Measurements from ENCODE around the gene RELL1.
"Not testable (repeated sequence)": the region's sequence is repeated elsewhere in the genome, so short reads cannot be mapped to it uniquely, and the experiment has no call there.

The RELL1 gene

GRCh38 chr4:37690976-37691375 is 4.8 kb upstream of the RELL1 start:
- DNase-seq = no peak

- DNase-seq = no peak
Observed at GRCh38 chr4:37689353-37690095, 3.3 kb upstream of the RELL1 start.

DNA sequence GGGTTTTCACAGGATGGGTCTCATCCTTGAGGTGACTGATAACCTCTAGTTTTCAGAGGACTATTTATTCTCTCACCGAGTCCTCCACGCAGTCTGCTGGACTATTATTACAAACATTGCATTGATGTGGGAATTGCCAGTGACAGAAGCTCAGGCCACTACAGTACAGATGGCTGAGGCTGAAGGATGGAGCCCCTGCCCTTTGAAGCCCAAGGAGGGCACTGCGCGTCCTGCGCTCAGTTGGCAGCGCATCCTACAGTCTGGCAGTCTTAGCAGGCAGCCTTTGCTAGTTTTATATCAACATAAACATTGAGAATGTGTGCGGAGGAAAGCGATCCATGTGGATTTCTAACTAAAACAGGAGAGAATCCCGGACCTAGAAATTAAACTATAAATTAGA is 1.5 kb upstream of the RELL1 start:
- no peak for DNase-seq

GRCh38 chr4:37687194-37687562 is 1.0 kb upstream of the RELL1 start:
- DNase-seq = no peak

- no peak for DNase-seq
Observed at GRCh38 chr4:37685823-37686372, 278 bp downstream of the RELL1 start.

GRCh38 chr4:37685161-37685822 is 884 bp downstream of the RELL1 start:
- DNase-seq = no peak

- DNase-seq = no peak
Observed at GRCh38 chr4:37684154-37684553, 2.0 kb downstream of the RELL1 start.

DNA sequence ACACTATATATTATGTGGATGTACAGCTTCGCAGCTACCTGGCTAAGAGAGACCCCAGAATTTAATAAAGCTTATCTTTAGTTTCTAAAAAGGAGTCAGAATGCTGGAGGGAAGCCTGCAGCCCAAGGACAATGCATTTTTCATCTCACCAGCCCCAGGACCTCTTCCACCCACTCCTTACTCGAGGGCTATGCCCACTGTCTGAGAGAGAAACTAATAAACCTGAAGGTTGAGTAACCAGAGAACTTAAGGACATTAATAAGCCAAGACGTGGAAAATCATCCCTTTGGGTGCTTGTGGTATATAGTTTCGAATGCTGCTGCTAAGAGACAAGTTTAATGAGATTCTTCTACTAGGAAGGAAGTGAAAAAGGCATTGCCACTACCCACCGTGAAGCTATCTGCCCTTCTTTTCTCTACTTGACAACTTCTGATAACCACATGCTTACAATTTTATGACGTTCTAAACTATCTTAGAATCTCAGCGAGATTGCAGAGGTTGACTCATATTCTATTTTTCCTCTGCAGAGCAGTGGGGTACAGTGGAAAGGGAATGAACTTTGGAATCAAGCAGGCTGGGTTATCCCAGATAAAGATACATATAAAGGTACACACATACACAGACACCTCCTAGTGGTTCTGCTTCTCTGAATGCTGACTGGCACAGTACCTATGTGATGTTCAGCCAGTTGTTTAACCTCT is 3.3 kb downstream of the RELL1 start:
- DNase-seq = no peak

GRCh38 chr4:37680089-37680488 is 6.1 kb downstream of the RELL1 start:
- no peak for DNase-seq

DNA sequence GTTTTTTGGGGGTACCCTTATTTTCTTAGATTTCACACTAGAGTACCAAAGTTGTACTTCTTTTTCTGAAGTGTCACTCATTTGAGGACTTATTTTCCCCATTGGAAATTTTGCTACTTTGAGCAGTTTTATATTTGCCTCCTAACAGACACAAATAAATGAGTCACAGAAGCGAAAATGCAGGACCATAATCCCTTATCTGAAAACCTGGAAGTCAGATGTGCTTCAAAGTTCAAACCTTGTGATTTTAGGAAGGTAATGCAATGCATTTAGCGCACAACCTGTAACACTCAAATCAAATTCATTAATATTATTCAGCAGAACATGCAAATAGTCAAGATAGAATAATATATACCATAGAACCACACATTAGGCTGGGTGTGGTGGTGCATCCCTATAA is 6.9 kb downstream of the RELL1 start:
- no peak for DNase-seq

DNA sequence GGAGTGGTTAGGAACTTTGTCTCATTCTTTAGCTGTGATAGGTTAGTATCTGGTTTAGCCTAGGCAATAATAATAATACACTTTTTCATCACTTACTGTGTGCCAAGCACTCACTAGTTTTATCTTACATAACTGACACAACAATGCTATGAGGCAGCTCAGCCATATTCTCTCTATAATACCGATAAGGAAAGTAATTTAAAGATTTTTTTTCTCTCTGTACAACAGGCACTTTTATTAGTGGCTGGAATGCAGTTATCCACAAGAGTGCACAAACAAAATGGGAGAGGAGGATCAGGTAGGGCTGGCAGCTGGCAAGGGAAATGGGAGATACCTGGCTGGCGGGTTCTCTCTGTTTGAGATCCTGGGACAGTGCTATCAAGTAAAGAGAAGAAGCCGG is 7.6 kb downstream of the RELL1 start:
- no peak for DNase-seq

DNA sequence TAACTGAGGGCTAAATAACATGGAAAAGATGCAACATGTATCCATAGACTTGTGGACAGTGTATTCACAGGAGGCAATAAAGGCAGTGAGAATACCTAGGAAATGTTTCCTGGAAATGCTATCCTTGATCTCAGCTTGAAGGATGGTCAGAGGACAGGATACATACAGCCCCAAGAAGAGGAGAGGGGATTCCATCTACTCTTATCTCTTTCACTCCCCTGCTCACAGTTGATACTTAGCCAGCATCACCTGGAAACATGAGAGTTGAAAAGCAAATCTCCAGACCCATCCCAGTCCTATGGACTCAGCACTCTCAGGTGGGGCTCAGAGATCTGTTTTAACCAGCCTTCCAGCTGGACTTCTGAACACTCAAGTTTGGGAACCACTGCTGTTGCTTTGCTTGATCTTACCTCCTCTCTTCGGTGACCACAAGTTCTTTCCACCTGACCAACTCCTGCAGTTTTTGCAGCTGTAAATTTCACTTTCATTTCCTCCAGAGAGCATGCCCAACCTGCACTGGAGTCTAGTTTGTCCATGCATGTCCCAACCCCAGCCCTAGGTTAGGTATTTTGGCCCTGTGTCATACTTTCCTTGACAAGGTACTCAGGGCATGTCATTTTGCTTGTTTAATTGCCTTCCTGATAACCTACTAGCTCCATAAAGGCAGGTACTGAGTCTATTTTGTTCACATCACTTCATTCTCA is 10.4 kb downstream of the RELL1 start:
- no peak for DNase-seq

- DNase-seq = no peak
Observed at GRCh38 chr4:37674439-37674838, 11.7 kb downstream of the RELL1 start.

DNA sequence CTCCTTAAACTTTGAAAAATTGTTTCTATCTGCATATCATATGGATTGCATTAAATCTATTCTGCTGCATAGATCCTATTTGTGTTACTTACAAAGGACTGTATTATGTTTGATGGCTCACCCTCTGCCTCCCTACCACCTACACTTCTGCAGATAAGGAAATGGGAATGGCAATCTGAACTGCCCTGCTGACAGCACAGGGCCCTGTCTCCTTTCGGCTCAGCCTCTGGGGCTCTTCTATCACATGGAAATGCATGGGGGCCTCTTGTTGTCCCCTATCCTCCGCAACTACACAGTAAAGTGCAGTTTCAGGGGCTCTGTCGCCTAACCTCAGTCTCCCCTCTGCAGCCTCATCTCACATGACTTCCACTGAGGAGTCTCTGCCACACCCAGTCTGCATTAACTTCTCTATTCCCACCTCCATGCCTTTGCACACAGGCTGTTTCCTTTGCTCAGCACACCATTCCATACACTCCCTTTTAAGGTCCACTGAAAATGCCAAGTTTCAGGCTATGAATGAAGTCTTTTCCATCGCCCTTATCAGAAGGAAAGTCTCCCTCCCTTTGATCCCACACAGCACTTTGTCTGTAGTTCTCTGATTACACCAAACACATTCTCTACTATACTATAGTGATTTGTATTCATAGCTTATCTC is 12.5 kb downstream of the RELL1 start:
- DNase-seq = no peak

- no peak for DNase-seq
Observed at GRCh38 chr4:37671072-37671471, 15.1 kb downstream of the RELL1 start.

GRCh38 chr4:37670249-37670648 is 15.9 kb downstream of the RELL1 start:
- DNase-seq = no peak

DNA sequence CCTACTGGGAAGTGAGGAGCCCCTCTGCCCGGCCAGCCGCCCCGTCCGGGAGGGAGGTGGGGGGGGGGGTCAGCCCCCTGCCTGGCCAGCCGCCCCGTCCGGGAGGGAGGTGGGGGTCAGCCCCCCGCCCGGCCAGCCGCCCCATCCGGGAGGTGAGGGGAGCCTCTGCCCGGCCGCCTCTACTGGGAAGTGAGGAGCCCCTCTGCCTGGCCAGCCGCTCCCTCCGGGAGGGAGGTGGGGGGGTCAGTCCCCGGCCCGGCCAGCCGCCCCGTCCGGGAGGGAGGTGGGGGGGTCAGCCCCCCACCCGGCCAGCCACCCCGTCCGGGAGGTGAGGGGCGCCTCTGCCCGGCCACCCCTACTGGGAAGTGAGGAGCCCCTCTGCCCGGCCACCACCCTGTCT is 17.1 kb downstream of the RELL1 start:
- DNase-seq = not testable (repeated sequence)

- no peak for DNase-seq
Observed at GRCh38 chr4:37667197-37668100, 18.7 kb downstream of the RELL1 start.

DNA sequence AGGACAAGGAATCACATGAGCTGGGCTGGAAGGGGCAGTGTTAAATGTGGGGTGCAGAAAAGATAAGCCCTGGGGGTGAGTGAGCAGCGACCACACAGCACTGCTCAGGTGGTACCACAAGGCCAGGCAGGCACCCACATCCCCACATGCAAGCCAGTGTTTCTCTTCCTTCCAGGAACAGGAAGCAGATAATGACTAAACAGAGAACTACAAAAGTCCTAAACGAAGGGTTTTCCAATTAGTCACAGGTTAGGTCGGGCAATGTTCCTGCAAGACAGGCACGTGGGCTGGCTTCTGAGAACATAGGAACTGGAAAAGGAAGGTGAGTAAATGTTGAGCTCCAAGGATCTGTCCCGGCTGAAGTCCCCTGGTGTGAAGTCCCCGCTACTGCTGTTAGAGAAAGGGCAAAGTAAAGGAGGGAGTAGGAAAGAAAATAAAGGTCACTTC is 19.5 kb downstream of the RELL1 start:
- DNase-seq = no peak

DNA sequence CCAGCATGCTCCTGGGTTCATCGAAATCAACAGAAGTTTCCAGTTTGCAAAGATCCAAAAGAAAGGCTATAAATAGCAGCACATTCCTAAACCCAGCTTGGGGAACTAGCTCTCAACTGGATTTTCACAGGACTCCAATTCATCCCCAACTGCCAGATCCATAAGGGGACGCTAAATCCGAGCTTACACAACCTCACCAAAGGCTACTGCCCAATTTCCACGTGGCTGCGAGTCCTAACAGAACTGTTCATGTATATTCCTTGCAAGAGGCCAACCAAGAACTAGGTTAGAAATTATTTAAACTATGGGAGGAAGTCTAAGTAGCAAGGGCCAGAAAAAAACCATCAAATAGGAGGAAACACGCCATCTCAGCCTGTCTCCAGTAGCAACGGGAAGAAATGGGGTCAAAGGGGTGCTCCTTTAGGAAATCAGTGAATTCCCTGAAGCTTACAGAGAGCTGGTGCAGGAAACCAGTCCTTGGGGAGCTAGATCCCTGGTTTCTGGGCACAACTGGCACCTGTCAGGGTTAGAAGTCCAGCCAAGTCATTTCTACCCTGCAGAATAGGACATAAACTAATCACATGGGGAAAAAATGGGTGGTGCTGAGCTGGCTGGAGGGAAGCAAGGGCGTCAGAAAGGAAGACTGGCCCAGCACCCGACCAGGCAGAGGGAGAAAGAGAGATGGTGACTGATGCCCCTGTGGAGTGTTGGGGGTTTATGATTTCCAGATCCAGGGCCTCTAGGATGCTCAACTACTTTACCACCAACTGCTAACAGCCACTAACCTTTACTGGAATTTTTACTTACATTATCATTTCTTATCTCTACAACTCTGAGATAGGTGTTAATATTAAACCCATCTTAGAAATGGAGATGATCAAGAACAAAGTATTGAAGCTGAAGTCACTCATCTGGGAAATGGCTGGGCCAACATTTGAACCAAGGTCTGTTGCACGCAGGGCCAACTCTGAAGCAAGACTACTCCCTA is 20.5 kb downstream of the RELL1 start:
- no peak for DNase-seq

All from right forelimb (tissue), 1 donor.